Measurements from ENCODE around the gene DSG1. TPM values are rescaled to one million over a fixed set of nuclear protein-coding genes. Genes with fewer than 3 reads are reported as not detected.

The DSG1 gene
- total RNA-seq, 1 donor, result not detected

- no peak for DNase-seq (ENCODE audit: insufficient read length, low spot score, missing footprints)
- Histone ChIP-seq H3K4me3 (ENCODE audit: insufficient read depth, low read length) (no peak overlapping the region), H3K4me1 (ENCODE audit: insufficient read depth, low read length) (no peaks in the 10 kb centered on the region), H3K36me3 (ENCODE audit: insufficient read depth, low read length) (no peaks in the 10 kb centered on the region), H3K4me2 (ENCODE audit: insufficient read depth, low read length) (no peak overlapping the region), H3K79me2 (ENCODE audit: insufficient read depth, low read length) (no peaks in the 10 kb centered on the region), H3K27me3 (ENCODE audit: insufficient read depth, low read length) (no peaks in the 10 kb centered on the region), H2AFZ (ENCODE audit: low read length) (no peak overlapping the region), H3K27ac (ENCODE audit: low read depth, low read length) (no peak overlapping the region), H4K20me1 (ENCODE audit: insufficient read depth, low read length) (no peaks in the 10 kb centered on the region), H3K9me3 (ENCODE audit: low read depth, low read length) (no peaks in the 10 kb centered on the region)
- no peak for TF ChIP-seq CTCF (IDR thresholded peaks at IDR 0.05; ENCODE audit: extremely low read depth, low read depth, low read length)
Measured at GRCh38 chr18:31294199-31294747, 23.7 kb upstream of the DSG1 start.

- H3K9me3 ChIP-seq (ENCODE audit: low read depth, low read length), result no peaks in the 10 kb centered on the region
- H2AFZ ChIP-seq (ENCODE audit: low read length), result no peak overlapping the region
- no peak overlapping the region for H3K27ac ChIP-seq (ENCODE audit: low read depth, low read length)
Measured at GRCh38 chr18:31297248-31297647, 20.7 kb upstream of the DSG1 start.

GRCh38 chr18:31301201-31301655 is 16.7 kb upstream of the DSG1 start:
- no peak for DNase-seq (ENCODE audit: insufficient read length, low spot score, missing footprints)
- no peaks in the 10 kb centered on the region for H4K20me1 ChIP-seq (ENCODE audit: insufficient read depth, low read length)
- H3K79me2 ChIP-seq (ENCODE audit: insufficient read depth, low read length), result no peaks in the 10 kb centered on the region
- no peak overlapping the region for H2AFZ ChIP-seq (ENCODE audit: low read length)
- no peaks in the 10 kb centered on the region for H3K4me1 ChIP-seq (ENCODE audit: insufficient read depth, low read length)
- no peak for TF ChIP-seq CTCF (IDR thresholded peaks at IDR 0.05; ENCODE audit: extremely low read depth, low read depth, low read length)
- H3K4me3 ChIP-seq (ENCODE audit: insufficient read depth, low read length), result no peak overlapping the region
- no peak overlapping the region for H3K27ac ChIP-seq (ENCODE audit: low read depth, low read length)
- H3K36me3 ChIP-seq (ENCODE audit: insufficient read depth, low read length), result no peaks in the 10 kb centered on the region
- H3K27me3 ChIP-seq (ENCODE audit: insufficient read depth, low read length), result no peaks in the 10 kb centered on the region
- H3K9me3 ChIP-seq (ENCODE audit: low read depth, low read length), result no peaks in the 10 kb centered on the region
- H3K4me2 ChIP-seq (ENCODE audit: insufficient read depth, low read length), result no peak overlapping the region

More at GRCh38 chr18:31297248-31297647, 20.7 kb upstream of the DSG1 start:
- H3K4me1 ChIP-seq (ENCODE audit: insufficient read depth, low read length), result no peaks in the 10 kb centered on the region
- no peaks in the 10 kb centered on the region for H3K27me3 ChIP-seq (ENCODE audit: insufficient read depth, low read length)
- no peaks in the 10 kb centered on the region for H3K79me2 ChIP-seq (ENCODE audit: insufficient read depth, low read length)
- DNase-seq (ENCODE audit: insufficient read length, low spot score, missing footprints), result no peak
- no peaks in the 10 kb centered on the region for H4K20me1 ChIP-seq (ENCODE audit: insufficient read depth, low read length)
- H3K4me2 ChIP-seq (ENCODE audit: insufficient read depth, low read length), result no peak overlapping the region
- TF ChIP-seq CTCF (IDR thresholded peaks at IDR 0.05; ENCODE audit: extremely low read depth, low read depth, low read length), result no peak
- no peak overlapping the region for H3K4me3 ChIP-seq (ENCODE audit: insufficient read depth, low read length)
- no peaks in the 10 kb centered on the region for H3K36me3 ChIP-seq (ENCODE audit: insufficient read depth, low read length)

GRCh38 chr18:31302991-31303390 is 15.0 kb upstream of the DSG1 start:
- no peaks in the 10 kb centered on the region for H3K36me3 ChIP-seq (ENCODE audit: insufficient read depth, low read length)
- no peaks in the 10 kb centered on the region for H3K27me3 ChIP-seq (ENCODE audit: insufficient read depth, low read length)
- H3K79me2 ChIP-seq (ENCODE audit: insufficient read depth, low read length), result no peaks in the 10 kb centered on the region
- H3K4me2 ChIP-seq (ENCODE audit: insufficient read depth, low read length), result no peak overlapping the region
- no peak for TF ChIP-seq CTCF (IDR thresholded peaks at IDR 0.05; ENCODE audit: extremely low read depth, low read depth, low read length)
- no peak overlapping the region for H3K4me3 ChIP-seq (ENCODE audit: insufficient read depth, low read length)
- no peak overlapping the region for H2AFZ ChIP-seq (ENCODE audit: low read length)
- no peak overlapping the region for H3K27ac ChIP-seq (ENCODE audit: low read depth, low read length)
- DNase-seq (ENCODE audit: insufficient read length, low spot score, missing footprints), result no peak
- H3K9me3 ChIP-seq (ENCODE audit: low read depth, low read length), result no peaks in the 10 kb centered on the region
- no peaks in the 10 kb centered on the region for H4K20me1 ChIP-seq (ENCODE audit: insufficient read depth, low read length)
- no peaks in the 10 kb centered on the region for H3K4me1 ChIP-seq (ENCODE audit: insufficient read depth, low read length)

Data from osteoblast (primary cell).